Tibial artery (tissue), 4 donors: ENCODE results near the gene SCNN1B.
"Not testable (repeated sequence)": the region's sequence is repeated elsewhere in the genome, so short reads cannot be mapped to it uniquely, and the experiment has no call there.

Source experiments
- DNase-seq, 2 donors: peaks; one replicate each; pipeline ENCODE4 v3.0.0-alpha.2; 2019
- H3K27ac ChIP-seq, 2 donors: fragments of 200-600 bp; sonication (generic) in 1 of 2; 1 replicate in 1 of 2; 2 replicates in 1 of 2; pipeline ENCODE4 v1.5.1; 2018 to 2019; ENCODE audit warnings: mild to moderate bottlenecking in 1 of 2
- H3K27me3 ChIP-seq, 2 donors: fragments of 200-600 bp; sonication (generic) in 1 of 2; one replicate each; pipeline versions ENCODE4 v1.5.1 to v1.6.0; 2016 to 2019
- H3K36me3 ChIP-seq, 3 donors: fragments of 200-600 bp; sonication (generic) in 2 of 3; one replicate each; pipeline ENCODE4 v1.5.1; 2016 to 2019; ENCODE audit warnings: mild to moderate bottlenecking in 2 of 3
- H3K4me1 ChIP-seq, 4 donors: fragments of 200-600 bp; sonication (generic) in 2 of 4; 1 replicate in 3 of 4; 2 replicates in 1 of 4; pipeline ENCODE4 v1.5.1; 2016 to 2019
- H3K4me3 ChIP-seq, 2 donors: fragments of 200-600 bp; sonication (generic) in 1 of 2; 1 replicate in 1 of 2; 2 replicates in 1 of 2; pipeline ENCODE4 v1.5.1; 2018 to 2019; ENCODE audit warnings: mild to moderate bottlenecking in 2 of 2
- H3K9me3 ChIP-seq, 3 donors: fragments of 200-600 bp; sonication (generic) in 1 of 3; one replicate each; pipeline ENCODE4 v1.5.1; 2016 to 2019
- intact Hi-C: fragments of 100-400 bp; cut with DNase I; formaldehyde crosslinking; loops from one replicate; pipeline ENCODE4 v1.15.0; 2023; ENCODE audit warnings: low total_unique reads
- TF ChIP-seq, protein P1 (sequence below), 2 experiments: fragments of 200-600 bp in 1 of 2; fragments of 450-650 bp in 1 of 2; IDR thresholded peaks; one replicate each; pipeline ENCODE4 v1.5.1; 2017 to 2019; ENCODE audit warnings: antibody characterized with exemption in 2 of 2, mild to moderate bottlenecking in 1 of 2, moderate library complexity in 1 of 2

Gene SCNN1B

DNA sequence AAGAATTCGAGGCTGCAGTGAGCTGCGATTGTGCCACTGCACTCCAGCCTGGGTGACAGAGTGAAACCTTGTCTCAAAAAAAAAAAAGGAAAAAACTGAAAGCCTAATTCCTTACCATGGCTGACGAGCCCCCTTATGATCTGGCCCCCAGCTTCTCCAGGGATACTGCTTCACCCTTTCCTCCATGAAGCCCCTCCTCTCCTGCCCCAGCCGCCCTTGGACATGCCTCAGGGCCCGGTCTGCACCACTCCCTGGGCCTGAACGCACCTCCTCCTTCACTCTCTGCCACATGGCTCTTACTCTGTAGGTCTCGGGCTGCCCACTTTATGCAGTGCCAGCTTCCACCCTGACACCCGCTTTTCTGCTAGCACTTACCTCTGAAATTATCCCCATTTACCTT lies 85.6 kb downstream of the SCNN1B start:
- DNase-seq = no peak
- Histone ChIP-seq H3K4me1 (no peaks in the 10 kb centered on the region), H3K36me3 (peaks cover 45 to 66% (median 48%) of the 10 kb centered on the region in 3 donors), H3K27me3 (no peaks in the 10 kb centered on the region), H3K9me3 (no peaks in the 10 kb centered on the region), H3K4me3 (no peak overlapping the region), H3K27ac (no peak overlapping the region)
- intact Hi-C loops = no loop called here
- TF ChIP-seq, protein P1, sequence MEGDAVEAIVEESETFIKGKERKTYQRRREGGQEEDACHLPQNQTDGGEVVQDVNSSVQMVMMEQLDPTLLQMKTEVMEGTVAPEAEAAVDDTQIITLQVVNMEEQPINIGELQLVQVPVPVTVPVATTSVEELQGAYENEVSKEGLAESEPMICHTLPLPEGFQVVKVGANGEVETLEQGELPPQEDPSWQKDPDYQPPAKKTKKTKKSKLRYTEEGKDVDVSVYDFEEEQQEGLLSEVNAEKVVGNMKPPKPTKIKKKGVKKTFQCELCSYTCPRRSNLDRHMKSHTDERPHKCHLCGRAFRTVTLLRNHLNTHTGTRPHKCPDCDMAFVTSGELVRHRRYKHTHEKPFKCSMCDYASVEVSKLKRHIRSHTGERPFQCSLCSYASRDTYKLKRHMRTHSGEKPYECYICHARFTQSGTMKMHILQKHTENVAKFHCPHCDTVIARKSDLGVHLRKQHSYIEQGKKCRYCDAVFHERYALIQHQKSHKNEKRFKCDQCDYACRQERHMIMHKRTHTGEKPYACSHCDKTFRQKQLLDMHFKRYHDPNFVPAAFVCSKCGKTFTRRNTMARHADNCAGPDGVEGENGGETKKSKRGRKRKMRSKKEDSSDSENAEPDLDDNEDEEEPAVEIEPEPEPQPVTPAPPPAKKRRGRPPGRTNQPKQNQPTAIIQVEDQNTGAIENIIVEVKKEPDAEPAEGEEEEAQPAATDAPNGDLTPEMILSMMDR (IDR thresholded peaks at IDR 0.05) = no peak

DNA sequence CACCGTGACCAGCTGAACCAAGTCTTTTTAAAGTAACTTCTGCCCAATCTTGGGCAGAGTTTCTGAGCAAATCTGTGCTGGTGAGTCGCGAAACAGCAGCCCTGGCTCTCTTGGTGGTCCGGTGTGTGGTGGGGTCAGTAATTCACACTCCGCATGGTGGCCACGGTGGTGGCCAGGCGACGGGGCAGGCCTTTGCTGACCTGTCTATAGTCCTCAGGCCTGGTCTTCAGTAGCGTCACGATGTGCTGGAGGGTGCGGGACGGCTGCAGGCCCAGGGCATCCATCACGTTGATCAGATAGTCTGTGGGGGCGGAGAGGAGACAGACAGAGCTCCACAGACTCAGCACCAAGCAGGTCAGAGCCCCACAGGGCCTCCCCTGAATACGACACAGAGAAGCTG lies 86.7 kb downstream of the SCNN1B start:
- Histone ChIP-seq H3K4me3 (no peak overlapping the region), H3K4me1 (no peaks in the 10 kb centered on the region), H3K36me3 (peaks cover 56 to 76% (median 56%) of the 10 kb centered on the region in 3 donors), H3K9me3 (no peaks in the 10 kb centered on the region), H3K27me3 (no peaks in the 10 kb centered on the region), H3K27ac (no peak overlapping the region)
- intact Hi-C loops = no loop called here
- no peak for DNase-seq
- TF ChIP-seq, protein P1 (IDR thresholded peaks at IDR 0.05) = no peak

DNA sequence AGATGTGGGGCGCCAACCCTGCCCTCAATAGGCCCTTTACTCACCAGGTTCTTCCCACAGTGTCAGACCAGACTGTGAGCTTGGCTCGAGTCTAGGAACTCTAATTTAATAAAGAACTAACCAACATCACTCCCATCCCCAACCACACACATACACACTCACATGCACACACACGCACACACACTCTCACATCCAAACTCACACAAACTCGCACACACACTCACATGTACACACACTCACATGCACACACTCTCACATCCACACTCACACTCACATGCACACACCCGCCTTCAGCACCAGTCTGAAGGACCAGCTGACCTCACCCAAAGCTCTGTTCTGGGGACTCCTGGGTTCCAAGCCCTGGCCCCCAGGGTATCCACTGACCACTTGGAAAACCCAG lies 87.1 kb downstream of the SCNN1B start:
- H3K4me3 ChIP-seq = no peak overlapping the region
- no peak for DNase-seq
- peaks cover 56 to 78% (median 59%) of the 10 kb centered on the region in 3 donors for H3K36me3 ChIP-seq
- intact Hi-C loops = no loop called here
- H3K27me3 ChIP-seq = no peaks in the 10 kb centered on the region
- TF ChIP-seq, protein P1 (IDR thresholded peaks at IDR 0.05) = no peak
- no peak overlapping the region for H3K27ac ChIP-seq
- H3K4me1 ChIP-seq = no peaks in the 10 kb centered on the region
- H3K9me3 ChIP-seq = no peaks in the 10 kb centered on the region

DNA sequence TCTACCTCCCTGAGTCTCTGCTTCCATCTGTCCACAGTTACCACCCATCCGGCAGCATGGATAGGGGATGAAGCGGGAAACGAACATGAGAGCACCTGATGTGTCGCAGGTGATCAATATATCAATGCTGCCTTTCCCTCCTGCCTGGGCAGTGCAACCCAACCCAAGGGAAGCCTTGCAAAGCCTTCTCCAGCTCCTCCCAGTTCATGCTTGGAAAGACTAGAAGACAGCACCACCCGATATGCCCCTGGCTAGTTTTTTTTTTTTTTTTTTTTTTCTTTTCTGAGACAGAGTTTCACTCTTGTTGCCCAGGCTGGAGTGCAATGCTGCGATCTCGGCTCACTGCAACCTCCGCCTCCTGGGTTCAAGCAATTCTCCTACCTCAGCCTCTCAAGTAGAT lies 87.8 kb downstream of the SCNN1B start:
- H3K4me3 ChIP-seq, H3K4me1 ChIP-seq, H3K27me3 ChIP-seq, DNase-seq, H3K9me3 ChIP-seq, H3K27ac ChIP-seq, intact Hi-C loops: not testable (repeated sequence)
- peaks cover 59 to 86% (median 59%) of the 10 kb centered on the region in 3 donors for H3K36me3 ChIP-seq

DNA sequence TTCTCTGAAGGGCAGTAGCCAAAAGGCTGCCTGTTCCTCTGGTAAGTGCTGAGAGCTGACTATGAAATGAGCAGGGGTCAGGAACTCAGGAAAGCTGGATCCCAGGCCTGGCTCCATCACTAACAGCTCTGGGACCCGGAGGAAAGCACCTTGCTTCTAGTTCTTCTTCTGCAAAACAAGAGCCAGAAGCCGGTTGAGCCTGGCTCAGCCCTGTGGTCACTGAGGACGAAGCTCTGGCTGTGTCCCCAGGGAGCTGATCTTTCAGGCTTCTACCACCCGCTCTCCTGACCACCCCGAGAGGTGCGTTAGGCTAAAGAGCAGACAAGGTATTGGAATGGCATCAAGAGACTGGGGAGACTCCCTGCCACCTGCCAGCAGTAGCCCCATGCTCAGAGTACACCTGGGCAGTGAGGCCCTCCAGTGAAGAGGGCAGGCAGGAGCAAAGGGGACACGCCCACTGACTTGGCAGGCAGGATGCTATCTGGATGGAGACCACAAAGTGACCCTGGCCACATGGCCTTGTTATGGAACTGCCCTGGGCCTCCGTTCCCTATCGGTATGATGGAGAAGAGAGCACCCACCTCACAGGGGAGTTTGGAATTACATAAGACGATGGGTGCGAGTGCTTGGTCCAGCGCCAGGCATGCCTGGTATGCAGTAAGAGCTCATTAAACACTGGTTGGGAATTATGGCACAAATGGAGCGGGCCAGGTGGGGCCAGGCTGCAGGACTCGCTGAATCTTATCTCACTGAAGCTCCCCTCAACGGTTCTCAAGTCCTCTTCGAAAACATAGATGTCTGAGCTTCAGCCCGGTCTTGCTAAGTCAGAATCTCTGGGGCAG lies 89.5 kb downstream of the SCNN1B start:
- TF ChIP-seq, protein P1 (IDR thresholded peaks at IDR 0.05) = no peak
- H3K27me3 ChIP-seq = no peaks in the 10 kb centered on the region
- no peak overlapping the region for H3K4me3 ChIP-seq
- no peaks in the 10 kb centered on the region for H3K9me3 ChIP-seq
- intact Hi-C loops = no loop called here
- no peaks in the 10 kb centered on the region for H3K4me1 ChIP-seq
- no peak overlapping the region for H3K27ac ChIP-seq
- no peak for DNase-seq
- peaks cover 71 to 93% (median 72%) of the 10 kb centered on the region in 3 donors for H3K36me3 ChIP-seq

DNA sequence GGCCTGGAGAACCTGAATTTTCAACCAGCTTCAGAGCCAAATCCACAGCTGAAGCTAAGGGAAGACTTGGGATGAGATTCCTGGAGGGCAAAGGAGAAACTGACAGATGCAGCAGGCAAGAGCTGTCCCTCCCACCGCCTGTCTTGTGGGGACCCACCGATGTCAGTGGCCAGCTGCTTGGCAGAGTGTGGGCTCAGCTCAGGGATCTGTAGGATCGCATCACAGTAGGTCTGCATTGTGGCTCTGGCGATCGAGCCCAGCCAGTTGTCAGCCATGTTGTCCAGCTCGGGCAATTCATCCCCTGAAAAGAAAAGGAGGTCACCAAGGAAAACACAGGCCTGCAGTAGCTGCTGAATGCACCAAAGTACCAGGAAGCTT lies 90.1 kb downstream of the SCNN1B start:
- DNase-seq = no peak
- no peak overlapping the region for H3K4me3 ChIP-seq
- H3K27me3 ChIP-seq = no peaks in the 10 kb centered on the region
- TF ChIP-seq, protein P1 (IDR thresholded peaks at IDR 0.05) = no peak
- no peak overlapping the region for H3K27ac ChIP-seq
- H3K4me1 ChIP-seq = no peaks in the 10 kb centered on the region
- peaks cover 76 to 95% (median 78%) of the 10 kb centered on the region in 3 donors for H3K36me3 ChIP-seq
- no peaks in the 10 kb centered on the region for H3K9me3 ChIP-seq
- intact Hi-C loops = no loop called here
